ACC112 (cell line): ENCODE results near the gene PCK1.

ENCODE experiments used
- H2AFZ ChIP-seq: fragments of 200-600 bp; sonication (generic); one replicate; pipeline ENCODE4 v1.6.0; 2017; ENCODE audit warnings: antibody characterized with exemption, low read length; ENCODE audit not compliant: unreplicated experiment
- H3K27ac ChIP-seq: fragments of 200-600 bp; sonication (generic); 2 replicates; pipeline ENCODE4 v1.5.1; 2014; ENCODE audit warnings: low read depth, mild to moderate bottlenecking, antibody characterized with exemption, low read length, moderate library complexity
- H3K27me3 ChIP-seq: fragments of 200-600 bp; sonication (generic); 2 replicates; pipeline ENCODE4 v1.6.1; 2014; ENCODE audit warnings: mild to moderate bottlenecking, antibody characterized with exemption, low read length, moderate library complexity, mixed read lengths; ENCODE audit not compliant: insufficient read depth
- H3K36me3 ChIP-seq: fragments of 200-600 bp; sonication (generic); 2 replicates; pipeline ENCODE4 v1.6.1; 2016; ENCODE audit warnings: mild to moderate bottlenecking, antibody characterized with exemption, low read length, moderate library complexity, mixed read lengths; ENCODE audit not compliant: insufficient read depth
- H3K4me1 ChIP-seq: fragments of 200-600 bp; sonication (generic); one replicate; pipeline ENCODE4 v1.6.1; 2016; ENCODE audit warnings: low read length, mixed read lengths; ENCODE audit not compliant: insufficient read depth, unreplicated experiment, control insufficient read depth
- H3K4me3 ChIP-seq: fragments of 200-600 bp; sonication (generic); 2 replicates; pipeline ENCODE4 v1.5.1; 2014; ENCODE audit warnings: mild to moderate bottlenecking, low read depth, low read length
- H3K79me2 ChIP-seq: fragments of 200-600 bp; sonication (generic); one replicate; pipeline ENCODE4 v1.6.0; 2016; ENCODE audit warnings: low read length; ENCODE audit not compliant: control insufficient read depth, unreplicated experiment, insufficient read depth

PCK1 gene

GRCh38 chr20:57584768-57585461 lies 24.0 kb downstream of the PCK1 start:
- Histone ChIP-seq H3K79me2 (no peaks in the 10 kb centered on the region), H3K4me1 (no peaks in the 10 kb centered on the region), H3K4me3 (no peak overlapping the region), H3K27me3 (peaks cover 84% of the 10 kb centered on the region), H2AFZ (no peak overlapping the region), H3K27ac (no peak overlapping the region), H3K36me3 (no peaks in the 10 kb centered on the region)

DNA sequence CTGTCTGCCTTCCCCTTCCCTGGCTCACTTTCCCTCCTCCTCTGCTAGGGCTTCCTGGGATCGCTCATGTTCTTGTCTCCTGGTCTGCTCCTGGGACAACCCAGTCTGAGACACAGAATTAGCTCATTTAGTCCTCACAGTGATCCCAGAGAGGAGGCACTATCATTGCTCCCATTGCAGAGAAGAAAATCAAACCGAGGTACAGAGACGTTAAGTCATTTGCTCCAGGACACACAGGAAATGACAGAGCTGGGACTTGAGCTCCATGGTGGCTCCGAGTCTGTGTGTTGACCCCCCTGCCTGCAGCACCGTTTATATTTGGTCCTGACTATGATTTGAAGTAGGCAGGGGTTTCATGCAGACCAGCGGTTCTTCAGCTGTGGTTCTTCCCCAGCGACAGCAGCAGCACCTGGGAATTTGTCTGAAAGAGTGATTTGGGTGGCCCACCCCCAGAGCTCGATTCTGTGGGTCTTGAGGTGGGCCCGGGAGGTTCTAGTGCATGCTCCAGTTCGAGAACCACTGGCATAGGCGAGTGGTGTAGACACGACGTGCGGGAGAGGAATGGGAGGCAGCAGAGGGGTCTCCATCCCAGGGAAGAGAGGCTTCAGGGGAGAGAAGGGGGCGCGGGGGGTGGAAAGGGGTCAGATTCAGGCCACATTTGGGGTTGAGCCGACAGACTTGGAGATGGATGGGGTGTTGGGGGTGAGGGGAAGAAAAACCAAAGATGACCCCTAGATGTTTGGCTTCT lies 24.7 kb downstream of the PCK1 start:
- Histone ChIP-seq H3K4me3 (no peak overlapping the region), H3K36me3 (no peaks in the 10 kb centered on the region), H3K27ac (no peak overlapping the region), H3K79me2 (no peaks in the 10 kb centered on the region), H3K27me3 (peaks cover 82% of the 10 kb centered on the region), H2AFZ (no peak overlapping the region), H3K4me1 (no peaks in the 10 kb centered on the region)

- no peak overlapping the region for H2AFZ ChIP-seq
- no peak overlapping the region for H3K4me3 ChIP-seq
- H3K36me3 ChIP-seq, result no peaks in the 10 kb centered on the region
- H3K27ac ChIP-seq, result no peak overlapping the region
- peaks cover 76% of the 10 kb centered on the region for H3K27me3 ChIP-seq
- no peaks in the 10 kb centered on the region for H3K4me1 ChIP-seq
- no peaks in the 10 kb centered on the region for H3K79me2 ChIP-seq
Observed at GRCh38 chr20:57586370-57586793, 25.5 kb downstream of the PCK1 start.

GRCh38 chr20:57586943-57587277 lies 26.0 kb downstream of the PCK1 start:
- no peaks in the 10 kb centered on the region for H3K4me1 ChIP-seq
- H3K27me3 ChIP-seq, result peaks cover 70% of the 10 kb centered on the region
- no peaks in the 10 kb centered on the region for H3K79me2 ChIP-seq
- no peak overlapping the region for H3K4me3 ChIP-seq
- H2AFZ ChIP-seq, result no peak overlapping the region
- no peak overlapping the region for H3K27ac ChIP-seq
- no peaks in the 10 kb centered on the region for H3K36me3 ChIP-seq

DNA sequence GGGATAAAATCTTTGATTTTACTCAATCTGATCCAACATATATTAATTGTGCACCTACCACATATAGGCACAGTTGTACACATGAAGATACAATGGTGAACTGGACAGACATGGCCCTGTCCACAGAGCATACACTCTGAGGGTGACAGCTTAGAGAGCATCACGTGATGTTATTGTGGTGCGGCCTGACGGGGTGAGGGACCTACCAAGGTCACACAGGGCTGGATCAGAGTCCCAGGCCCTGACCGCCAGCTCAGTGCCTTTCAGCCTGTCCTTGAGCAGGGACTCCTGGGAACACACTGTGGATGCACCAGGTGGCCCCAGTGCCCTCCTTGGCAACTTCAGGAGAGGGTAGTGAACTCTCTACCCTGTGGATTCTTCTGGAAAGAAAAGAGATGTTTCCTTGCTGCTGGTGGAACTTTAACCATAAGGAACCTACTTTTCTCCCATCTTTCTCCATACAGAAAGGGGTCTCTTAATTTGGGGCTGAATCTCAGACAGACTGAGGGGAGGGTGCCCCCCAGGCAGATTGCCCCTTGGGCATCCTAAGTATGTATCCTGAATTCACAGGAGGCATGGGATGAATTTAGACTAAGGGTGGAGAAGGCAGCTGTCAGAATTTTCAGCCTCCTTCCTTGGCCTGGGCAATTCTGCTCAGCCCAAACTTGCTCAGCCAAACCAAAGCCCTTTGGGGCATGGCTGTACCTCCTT lies 26.5 kb downstream of the PCK1 start:
- Histone ChIP-seq H3K4me1 (no peaks in the 10 kb centered on the region), H3K79me2 (no peaks in the 10 kb centered on the region), H3K27ac (no peak overlapping the region), H3K27me3 (peaks cover 65% of the 10 kb centered on the region), H3K36me3 (no peaks in the 10 kb centered on the region), H3K4me3 (no peak overlapping the region), H2AFZ (no peak overlapping the region)

- Histone ChIP-seq H3K27me3 (peaks cover 60% of the 10 kb centered on the region), H3K27ac (no peak overlapping the region), H3K4me1 (no peaks in the 10 kb centered on the region), H3K4me3 (no peak overlapping the region), H2AFZ (no peak overlapping the region), H3K79me2 (no peaks in the 10 kb centered on the region), H3K36me3 (no peaks in the 10 kb centered on the region)
Observed at GRCh38 chr20:57587989-57588377, 27.1 kb downstream of the PCK1 start.

DNA sequence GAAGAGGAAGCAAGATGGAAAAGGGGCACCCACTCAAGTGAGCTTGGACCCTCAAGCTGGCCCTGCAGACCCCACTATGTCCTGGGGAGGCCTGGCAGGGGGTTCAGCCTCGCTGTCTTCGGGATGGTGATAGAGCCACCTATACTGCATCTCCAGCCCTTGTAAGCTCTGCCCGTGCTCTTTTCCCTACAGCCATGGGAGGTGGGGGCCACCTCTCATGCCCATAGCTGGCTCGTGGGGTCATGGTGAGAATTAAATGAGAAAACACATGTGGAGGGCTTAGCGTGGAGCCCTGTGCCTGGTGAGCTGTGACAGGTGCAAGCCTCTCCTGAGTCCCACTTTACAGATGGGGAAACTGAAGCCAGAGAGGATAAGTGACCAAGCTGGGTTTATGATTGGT lies 27.7 kb downstream of the PCK1 start:
- Histone ChIP-seq H3K27ac (no peak overlapping the region), H3K4me1 (no peaks in the 10 kb centered on the region), H3K36me3 (no peaks in the 10 kb centered on the region), H3K4me3 (no peak overlapping the region), H2AFZ (no peak overlapping the region), H3K27me3 (peaks cover 54% of the 10 kb centered on the region), H3K79me2 (no peaks in the 10 kb centered on the region)

- peaks cover 48% of the 10 kb centered on the region for H3K27me3 ChIP-seq
- no peak overlapping the region for H3K27ac ChIP-seq
- no peak overlapping the region for H3K4me3 ChIP-seq
- H3K36me3 ChIP-seq, result no peaks in the 10 kb centered on the region
- no peaks in the 10 kb centered on the region for H3K79me2 ChIP-seq
- H3K4me1 ChIP-seq, result no peaks in the 10 kb centered on the region
- H2AFZ ChIP-seq, result no peak overlapping the region
Observed at GRCh38 chr20:57589123-57589727, 28.3 kb downstream of the PCK1 start.

- Histone ChIP-seq H3K79me2 (no peaks in the 10 kb centered on the region), H3K27ac (no peak overlapping the region), H3K27me3 (peaks cover 41% of the 10 kb centered on the region), H3K36me3 (no peaks in the 10 kb centered on the region), H2AFZ (no peak overlapping the region), H3K4me3 (no peak overlapping the region), H3K4me1 (no peaks in the 10 kb centered on the region)
Observed at GRCh38 chr20:57589728-57590484, 29.0 kb downstream of the PCK1 start.
